ENCODE measurements around the gene DAO.

DAO gene

DNA sequence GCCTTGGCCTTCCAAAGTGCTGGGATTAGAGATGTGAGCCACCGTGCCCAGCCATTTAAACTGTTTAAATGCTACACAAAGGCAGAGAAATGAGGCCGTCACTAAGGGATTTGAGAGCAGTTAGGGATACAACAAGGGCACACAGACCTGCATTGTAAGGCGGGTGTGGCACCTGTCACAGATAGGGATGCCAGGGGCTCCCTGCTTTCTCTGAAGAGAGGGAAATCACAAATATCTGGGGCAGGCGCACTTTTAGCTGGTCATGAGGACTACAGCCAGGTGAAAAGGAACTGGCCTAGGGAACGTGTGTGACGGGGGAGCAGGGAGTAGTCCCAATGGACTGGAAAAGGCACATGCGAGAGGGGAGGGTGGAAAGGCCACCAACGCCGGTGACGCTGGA lies 32.2 kb upstream of the DAO start (continued):
- TF ChIP-seq, protein P1, sequence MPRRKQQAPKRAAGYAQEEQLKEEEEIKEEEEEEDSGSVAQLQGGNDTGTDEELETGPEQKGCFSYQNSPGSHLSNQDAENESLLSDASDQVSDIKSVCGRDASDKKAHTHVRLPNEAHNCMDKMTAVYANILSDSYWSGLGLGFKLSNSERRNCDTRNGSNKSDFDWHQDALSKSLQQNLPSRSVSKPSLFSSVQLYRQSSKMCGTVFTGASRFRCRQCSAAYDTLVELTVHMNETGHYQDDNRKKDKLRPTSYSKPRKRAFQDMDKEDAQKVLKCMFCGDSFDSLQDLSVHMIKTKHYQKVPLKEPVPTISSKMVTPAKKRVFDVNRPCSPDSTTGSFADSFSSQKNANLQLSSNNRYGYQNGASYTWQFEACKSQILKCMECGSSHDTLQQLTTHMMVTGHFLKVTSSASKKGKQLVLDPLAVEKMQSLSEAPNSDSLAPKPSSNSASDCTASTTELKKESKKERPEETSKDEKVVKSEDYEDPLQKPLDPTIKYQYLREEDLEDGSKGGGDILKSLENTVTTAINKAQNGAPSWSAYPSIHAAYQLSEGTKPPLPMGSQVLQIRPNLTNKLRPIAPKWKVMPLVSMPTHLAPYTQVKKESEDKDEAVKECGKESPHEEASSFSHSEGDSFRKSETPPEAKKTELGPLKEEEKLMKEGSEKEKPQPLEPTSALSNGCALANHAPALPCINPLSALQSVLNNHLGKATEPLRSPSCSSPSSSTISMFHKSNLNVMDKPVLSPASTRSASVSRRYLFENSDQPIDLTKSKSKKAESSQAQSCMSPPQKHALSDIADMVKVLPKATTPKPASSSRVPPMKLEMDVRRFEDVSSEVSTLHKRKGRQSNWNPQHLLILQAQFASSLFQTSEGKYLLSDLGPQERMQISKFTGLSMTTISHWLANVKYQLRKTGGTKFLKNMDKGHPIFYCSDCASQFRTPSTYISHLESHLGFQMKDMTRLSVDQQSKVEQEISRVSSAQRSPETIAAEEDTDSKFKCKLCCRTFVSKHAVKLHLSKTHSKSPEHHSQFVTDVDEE (CRISPR knock-in tag; IDR thresholded peaks at IDR 0.05) = no peak
- TF ChIP-seq PPARA (CRISPR knock-in tag; IDR thresholded peaks at IDR 0.05; ENCODE audit: borderline replicate concordance) = no peak
- TF ChIP-seq, protein P2, sequence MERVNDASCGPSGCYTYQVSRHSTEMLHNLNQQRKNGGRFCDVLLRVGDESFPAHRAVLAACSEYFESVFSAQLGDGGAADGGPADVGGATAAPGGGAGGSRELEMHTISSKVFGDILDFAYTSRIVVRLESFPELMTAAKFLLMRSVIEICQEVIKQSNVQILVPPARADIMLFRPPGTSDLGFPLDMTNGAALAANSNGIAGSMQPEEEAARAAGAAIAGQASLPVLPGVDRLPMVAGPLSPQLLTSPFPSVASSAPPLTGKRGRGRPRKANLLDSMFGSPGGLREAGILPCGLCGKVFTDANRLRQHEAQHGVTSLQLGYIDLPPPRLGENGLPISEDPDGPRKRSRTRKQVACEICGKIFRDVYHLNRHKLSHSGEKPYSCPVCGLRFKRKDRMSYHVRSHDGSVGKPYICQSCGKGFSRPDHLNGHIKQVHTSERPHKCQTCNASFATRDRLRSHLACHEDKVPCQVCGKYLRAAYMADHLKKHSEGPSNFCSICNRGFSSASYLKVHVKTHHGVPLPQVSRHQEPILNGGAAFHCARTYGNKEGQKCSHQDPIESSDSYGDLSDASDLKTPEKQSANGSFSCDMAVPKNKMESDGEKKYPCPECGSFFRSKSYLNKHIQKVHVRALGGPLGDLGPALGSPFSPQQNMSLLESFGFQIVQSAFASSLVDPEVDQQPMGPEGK (CRISPR knock-in tag; IDR thresholded peaks at IDR 0.05; ENCODE audit: borderline replicate concordance) = no peak
- TF ChIP-seq ESRRG (CRISPR knock-in tag; IDR thresholded peaks at IDR 0.05) = no peak
- TF ChIP-seq ARNTL (CRISPR knock-in tag; IDR thresholded peaks at IDR 0.05; ENCODE audit: borderline replicate concordance, low read depth) = no peak

DNA sequence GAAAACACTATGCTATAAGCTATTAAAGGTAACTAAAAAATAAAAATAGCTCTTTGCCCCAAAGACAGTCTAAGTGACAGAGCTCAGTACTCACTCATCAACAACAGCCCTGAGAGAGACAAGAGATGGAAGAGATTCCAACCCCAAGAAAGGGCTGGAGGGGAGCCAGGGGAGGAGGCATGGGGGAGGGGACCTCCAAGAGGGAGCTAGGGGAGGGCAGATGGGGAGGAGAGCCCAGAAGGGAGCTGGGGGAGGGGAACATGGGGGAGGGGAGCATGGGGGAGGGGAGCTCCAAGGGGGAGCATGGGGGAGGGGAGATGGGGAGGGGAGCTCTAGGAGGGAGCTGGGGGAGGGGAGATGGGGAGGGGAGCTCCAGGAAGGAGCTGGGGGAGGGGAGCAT lies 30.2 kb upstream of the DAO start:
- no peak for TF ChIP-seq ISL1 (CRISPR knock-in tag; IDR thresholded peaks at IDR 0.05)
- no peak for TF ChIP-seq SNAI2 (CRISPR knock-in tag; IDR thresholded peaks at IDR 0.05)
- no peak for TF ChIP-seq ZNF70 (CRISPR knock-in tag; IDR thresholded peaks at IDR 0.05)
- TF ChIP-seq ZNF8 (CRISPR knock-in tag; IDR thresholded peaks at IDR 0.05) = no peak
- TF ChIP-seq TOX (CRISPR knock-in tag; IDR thresholded peaks at IDR 0.05; ENCODE audit: borderline replicate concordance) = no peak
- no peak for TF ChIP-seq ZC3H10 (CRISPR knock-in tag; IDR thresholded peaks at IDR 0.05)
- TF ChIP-seq ZFP30 (CRISPR knock-in tag; IDR thresholded peaks at IDR 0.05) = no peak
- TF ChIP-seq BACH2 (CRISPR knock-in tag; IDR thresholded peaks at IDR 0.05; ENCODE audit: borderline replicate concordance) = no peak
- no peak for TF ChIP-seq ARNTL (CRISPR knock-in tag; IDR thresholded peaks at IDR 0.05; ENCODE audit: borderline replicate concordance, low read depth)
- TF ChIP-seq, protein P3, sequence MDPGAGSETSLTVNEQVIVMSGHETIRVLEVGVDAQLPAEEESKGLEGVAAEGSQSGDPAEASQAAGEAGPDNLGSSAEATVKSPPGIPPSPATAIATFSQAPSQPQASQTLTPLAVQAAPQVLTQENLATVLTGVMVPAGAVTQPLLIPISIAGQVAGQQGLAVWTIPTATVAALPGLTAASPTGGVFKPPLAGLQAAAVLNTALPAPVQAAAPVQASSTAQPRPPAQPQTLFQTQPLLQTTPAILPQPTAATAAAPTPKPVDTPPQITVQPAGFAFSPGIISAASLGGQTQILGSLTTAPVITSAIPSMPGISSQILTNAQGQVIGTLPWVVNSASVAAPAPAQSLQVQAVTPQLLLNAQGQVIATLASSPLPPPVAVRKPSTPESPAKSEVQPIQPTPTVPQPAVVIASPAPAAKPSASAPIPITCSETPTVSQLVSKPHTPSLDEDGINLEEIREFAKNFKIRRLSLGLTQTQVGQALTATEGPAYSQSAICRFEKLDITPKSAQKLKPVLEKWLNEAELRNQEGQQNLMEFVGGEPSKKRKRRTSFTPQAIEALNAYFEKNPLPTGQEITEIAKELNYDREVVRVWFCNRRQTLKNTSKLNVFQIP (CRISPR knock-in tag; IDR thresholded peaks at IDR 0.05; ENCODE audit: borderline replicate concordance, low read depth) = no peak
- TF ChIP-seq ESRRG (CRISPR knock-in tag; IDR thresholded peaks at IDR 0.05) = no peak
- no peak for ATAC-seq

DNA sequence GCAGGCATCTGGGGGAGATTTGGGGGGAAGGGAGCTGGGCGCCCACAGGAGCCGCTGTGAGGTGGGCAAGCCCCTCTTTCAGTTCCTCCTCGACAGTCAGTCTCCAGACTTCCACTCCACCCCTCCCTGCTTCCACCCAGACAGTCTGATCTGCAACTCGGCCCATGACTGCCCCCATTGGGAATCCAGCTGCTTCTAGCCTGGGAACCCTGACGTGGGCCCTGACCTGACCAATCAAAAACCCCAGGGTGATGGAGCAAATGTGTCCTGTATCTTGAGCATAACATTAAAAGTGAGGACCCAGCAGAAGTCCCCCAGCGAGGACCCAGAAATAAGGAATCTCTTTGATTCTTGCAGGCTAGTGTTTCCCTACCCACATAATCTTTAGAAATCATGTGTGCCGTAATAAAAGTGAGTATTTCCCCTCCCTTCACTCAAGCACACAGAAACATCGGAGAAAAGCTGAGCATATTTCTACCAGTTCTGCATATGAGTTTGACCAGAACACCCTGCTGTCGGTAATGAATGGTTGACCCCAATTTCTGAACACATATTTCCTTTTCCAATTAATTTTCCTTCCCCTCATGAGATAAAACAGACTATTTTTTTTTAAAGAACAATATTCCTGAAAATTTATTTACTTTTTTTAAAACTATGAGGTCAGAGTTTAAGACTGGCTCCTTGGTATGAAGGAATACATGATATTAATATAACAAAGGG lies 28.9 kb upstream of the DAO start:
- TF ChIP-seq SNAI2 (CRISPR knock-in tag; IDR thresholded peaks at IDR 0.05) (peak; percentile 36; the same call in 1 of the 2 replicates), TCF4 (CRISPR knock-in tag; IDR thresholded peaks at IDR 0.05; ENCODE audit: borderline replicate concordance) (peak; percentile 89), ZNF565 (CRISPR knock-in tag; conservative IDR thresholded peaks at IDR 0.05; ENCODE audit: low read depth) (no peak), ZNF70 (CRISPR knock-in tag; IDR thresholded peaks at IDR 0.05) (0 out of 2 replicates have a peak, but pooled peaks have one; percentile 18), ARNTL (CRISPR knock-in tag; IDR thresholded peaks at IDR 0.05; ENCODE audit: borderline replicate concordance, low read depth) (no peak), ZFP3 (CRISPR knock-in tag; IDR thresholded peaks at IDR 0.05) (peak; percentile 71), PPARA (CRISPR knock-in tag; IDR thresholded peaks at IDR 0.05; ENCODE audit: borderline replicate concordance) (no peak), ZC3H10 (CRISPR knock-in tag; IDR thresholded peaks at IDR 0.05) (peak; percentile 68), ISL1 (CRISPR knock-in tag; IDR thresholded peaks at IDR 0.05) (peak; percentile 76), CSDC2 (CRISPR knock-in tag; IDR thresholded peaks at IDR 0.05) (0 out of 2 replicates have a peak, but pooled peaks have one; percentile 73), BACH2 (CRISPR knock-in tag; IDR thresholded peaks at IDR 0.05; ENCODE audit: borderline replicate concordance) (no peak), GLIS3 (CRISPR knock-in tag; IDR thresholded peaks at IDR 0.05) (no peak)
- TF ChIP-seq, protein P4, sequence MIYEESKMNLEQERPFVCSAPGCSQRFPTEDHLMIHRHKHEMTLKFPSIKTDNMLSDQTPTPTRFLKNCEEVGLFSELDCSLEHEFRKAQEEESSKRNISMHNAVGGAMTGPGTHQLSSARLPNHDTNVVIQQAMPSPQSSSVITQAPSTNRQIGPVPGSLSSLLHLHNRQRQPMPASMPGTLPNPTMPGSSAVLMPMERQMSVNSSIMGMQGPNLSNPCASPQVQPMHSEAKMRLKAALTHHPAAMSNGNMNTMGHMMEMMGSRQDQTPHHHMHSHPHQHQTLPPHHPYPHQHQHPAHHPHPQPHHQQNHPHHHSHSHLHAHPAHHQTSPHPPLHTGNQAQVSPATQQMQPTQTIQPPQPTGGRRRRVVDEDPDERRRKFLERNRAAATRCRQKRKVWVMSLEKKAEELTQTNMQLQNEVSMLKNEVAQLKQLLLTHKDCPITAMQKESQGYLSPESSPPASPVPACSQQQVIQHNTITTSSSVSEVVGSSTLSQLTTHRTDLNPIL (CRISPR knock-in tag; IDR thresholded peaks at IDR 0.05; ENCODE audit: low read depth) = peak; percentile 54
- TF ChIP-seq, protein P1 (CRISPR knock-in tag; IDR thresholded peaks at IDR 0.05) = no peak
- TF ChIP-seq, protein P3 (CRISPR knock-in tag; IDR thresholded peaks at IDR 0.05; ENCODE audit: borderline replicate concordance, low read depth) = no peak
- TF ChIP-seq, protein P2 (CRISPR knock-in tag; IDR thresholded peaks at IDR 0.05; ENCODE audit: borderline replicate concordance) = peak; percentile 50; the same call in 1 of the 2 replicates
- ATAC-seq = peak; percentile 87

Data from SK-N-SH treated with all-trans-retinoic acid at 6 μM for 48 hours (cell line).